Kidney (tissue), 14 donors: ENCODE measurements around the gene ZNF581. TPM values are rescaled to one million over a fixed set of nuclear protein-coding genes. Genes with fewer than 3 reads are reported as not detected.
A peak's percentile ranks its signal among the peaks of the same experiment; 100 is the strongest.

Experiments used
- DNase-seq, 5 donors: peaks; one replicate each; pipeline ENCODE4 v3.0.0-alpha.2; 2013 to 2020
- FAIRE-seq: peaks from 2 replicates; lab custom pipeline; 2012; peaks lifted over from hg19 to GRCh38; lab: Jason Lieb, UNC
- H3K27ac ChIP-seq, 2 donors: one replicate each; pipeline ENCODE4 v1.7.0; 2013; ENCODE audit warnings: low read depth in 2 of 2, low read length in 2 of 2, inconsistent platforms in 1 of 2
- H3K27me3 ChIP-seq: one replicate; pipeline ENCODE4 v1.7.1; 2013; ENCODE audit warnings: low read length, inconsistent platforms; ENCODE audit not compliant: control insufficient read depth, insufficient read depth
- H3K36me3 ChIP-seq, 3 donors: one replicate each; pipeline versions ENCODE4 v1.7.0 to v1.7.1; 2013; ENCODE audit warnings: low read length in 3 of 3, control low read depth in 1 of 3, inconsistent platforms in 1 of 3; ENCODE audit not compliant: insufficient read depth in 3 of 3, control insufficient read depth in 2 of 3
- H3K4me1 ChIP-seq, 3 donors: one replicate each; pipeline versions ENCODE4 v1.7.0 to v1.7.1; 2013; ENCODE audit warnings: low read length in 3 of 3, inconsistent platforms in 1 of 3, low read depth in 1 of 3; ENCODE audit not compliant: control insufficient read depth in 2 of 3, insufficient read depth in 2 of 3
- H3K4me3 ChIP-seq, 3 donors: one replicate each; pipeline versions ENCODE4 v1.7.0 to v1.8.1; 2013; ENCODE audit warnings: low read length in 3 of 3, control low read depth in 1 of 3, inconsistent platforms in 1 of 3
- H3K9ac ChIP-seq, 3 donors: one replicate each; pipeline versions ENCODE4 v1.7.0 to v1.7.1; 2013; ENCODE audit warnings: low read length in 3 of 3, control low read depth in 1 of 3, inconsistent platforms in 1 of 3
- H3K9me3 ChIP-seq, 3 donors: one replicate each; pipeline versions ENCODE4 v1.7.0 to v1.7.1; 2013; ENCODE audit warnings: low read length in 3 of 3, control low read depth in 1 of 3, inconsistent platforms in 1 of 3; ENCODE audit not compliant: control insufficient read depth in 2 of 3, insufficient read depth in 1 of 3
- CTCF ChIP-seq: IDR thresholded peaks from 3 replicates; pipeline ENCODE4 v1.5.1; 2012; ENCODE audit warnings: mild to moderate bottlenecking, moderate library complexity, borderline replicate concordance; ENCODE audit not compliant: insufficient read depth; ENCODE audit errors: extremely low read depth
- intact Hi-C: fragments of 100-400 bp; cut with DNase I; formaldehyde crosslinking; loops from one replicate; pipeline ENCODE4 v1.11.1; 2022
- polyA plus RNA-seq: library from polyadenylated mRNA; stranded (reverse); fragments of 350-450 nt; fragmentation: Illumina TruSeq; extraction: RNeasy Lipid Tissue Mini Kit (QIAGEN cat#74804); gene quantifications from one replicate; pipeline ENCODE4 v1.2.3, GENCODE V29; 2014; ENCODE audit warnings: low read depth, low replicate concordance; ENCODE audit not compliant: insufficient read depth
- total RNA-seq: library from RNA; stranded (reverse); fragmentation: NEBNext Ultra II Directional; extraction: Animal tissue kit (Norgen Biotek cat#: 25700); gene quantifications from one replicate; pipeline ENCODE4 v1.2.1, GENCODE V29; 2021
- donor health status: control.
- donor health status: control.
- donor health status: control.
- donor health status: control.
- donor health status: control.
- donor health status: DM: yes; HTN: yes; CAD: no.
- donor health status: Normal renal cell carcinoma (clear cell type).

The ZNF581 gene
- total and polyA plus RNA-seq, 2 donors from 2014 or later = 22.0 to 23.6 TPM

GRCh38 chr19:55648585-55649267 is 5.3 kb downstream of the ZNF581 start:
- DNase-seq (peak in 1 of 5 donors; percentile 80), FAIRE-seq (no peak)
- H3K9ac ChIP-seq = peak overlapping the region in 2 of 3 donors; percentile 26 to 72
- H3K4me3 ChIP-seq = peak overlapping the region; percentile 53 to 84 (median 58)
- no peaks in the 10 kb centered on the region for H3K36me3 ChIP-seq
- no peaks in the 10 kb centered on the region for H3K27me3 ChIP-seq
- intact Hi-C loops = no loop called here
- H3K4me1 ChIP-seq = peaks cover 0 to 28% (median 0%) of the 10 kb centered on the region in 3 donors
- peak overlapping the region; percentile 20 to 23 for H3K27ac ChIP-seq
- H3K9me3 ChIP-seq = no peaks in the 10 kb centered on the region
- TF ChIP-seq CTCF = no peak

DNA sequence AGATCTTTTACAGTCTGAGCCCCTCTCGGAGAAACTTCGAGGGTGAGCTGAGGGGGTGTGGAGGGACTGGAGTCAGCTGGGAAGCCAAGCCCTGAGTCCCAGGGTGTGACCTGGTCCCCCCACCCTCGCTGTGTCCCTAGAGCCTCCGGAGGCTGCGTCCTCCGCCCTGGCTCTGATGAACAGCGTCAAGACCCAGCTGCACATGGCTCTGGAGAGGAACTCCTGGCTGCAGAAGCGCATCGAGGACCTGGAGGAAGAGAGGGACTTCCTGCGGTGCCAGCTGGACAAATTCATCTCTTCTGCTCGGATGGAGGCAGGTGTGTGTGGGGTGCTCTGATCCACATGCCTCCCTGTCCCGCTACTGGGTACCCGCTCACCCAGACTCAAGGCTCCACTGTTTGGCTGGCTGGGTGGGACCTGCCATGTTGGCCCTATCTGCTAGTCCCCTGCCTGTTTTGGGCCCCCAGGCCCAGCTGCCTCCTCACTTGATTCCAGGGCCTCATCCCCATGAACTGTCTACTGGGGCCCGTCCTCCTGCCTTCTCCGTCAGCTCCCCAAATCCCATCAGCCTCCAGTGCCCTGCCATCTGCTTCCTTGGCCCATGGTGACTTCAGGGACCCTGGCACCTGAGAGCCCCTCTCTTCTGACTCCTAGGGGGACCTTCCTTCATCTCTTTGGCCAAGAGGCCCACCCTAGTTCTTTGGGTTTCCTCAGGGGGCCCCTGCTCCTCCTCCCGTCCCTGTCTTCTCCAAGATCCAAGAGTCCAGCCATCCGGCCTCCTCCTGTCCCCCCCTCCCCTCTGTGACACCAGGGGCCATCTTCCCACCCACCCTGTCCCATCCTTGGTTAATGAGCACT is 6.0 kb downstream of the ZNF581 start:
- H3K4me1 ChIP-seq = peaks cover 0 to 21% (median 0%) of the 10 kb centered on the region in 3 donors
- TF ChIP-seq CTCF = no peak

GRCh38 chr19:55650126-55650557 is 6.7 kb downstream of the ZNF581 start:
- no peak overlapping the region for H3K27ac ChIP-seq
- H3K9me3 ChIP-seq = no peaks in the 10 kb centered on the region
- H3K4me1 ChIP-seq = peaks cover 0 to 18% (median 0%) of the 10 kb centered on the region in 3 donors
- no peak for TF ChIP-seq CTCF
- no peak overlapping the region for H3K4me3 ChIP-seq
- FAIRE-seq (no peak), DNase-seq (peak in 1 of 5 donors; percentile 57)
- no peaks in the 10 kb centered on the region for H3K27me3 ChIP-seq
- no peaks in the 10 kb centered on the region for H3K36me3 ChIP-seq
- no peak overlapping the region for H3K9ac ChIP-seq
- intact Hi-C loops = no loop called here

More for the DNA sequence above, 6.0 kb downstream of the ZNF581 start:
- Histone ChIP-seq H3K27ac (peak overlapping the region; percentile 20 to 23), H3K36me3 (no peaks in the 10 kb centered on the region), H3K9me3 (no peaks in the 10 kb centered on the region), H3K4me3 (peak overlapping the region in 2 of 3 donors; percentile 58 to 84), H3K9ac (peak overlapping the region in 1 of 3 donors; percentile 72), H3K27me3 (no peaks in the 10 kb centered on the region)
- FAIRE-seq = no peak
- intact Hi-C loops = no loop called here
- peak in 1 of 5 donors; percentile 69 for DNase-seq
